ENCODE results near the gene CMTM7. TPM values are rescaled to one million over a fixed set of nuclear protein-coding genes. Genes with fewer than 3 reads are reported as not detected.
"Not testable (repeated sequence)": the region's sequence is repeated elsewhere in the genome, so short reads cannot be mapped to it uniquely, and the experiment has no call there.

Gene CMTM7
- total RNA-seq, 2 experiments from 2014 or later: 45.3 to 49.0 TPM

GRCh38 chr3:32454111-32454510 lies 62.5 kb downstream of the CMTM7 start:
- Mint-ChIP-seq H3K36me3 (peaks cover 21% of the 10 kb centered on the region), H3K27ac (peak overlapping the region; percentile 88), H3K4me1 (peaks cover 31% of the 10 kb centered on the region), H3K4me3 (no peak overlapping the region), H3K9me3 (no peaks in the 10 kb centered on the region), H3K27me3 (no peaks in the 10 kb centered on the region)
- ATAC-seq (ENCODE audit: low read depth): no peak
- DNase-seq: no peak
- POLR2A ChIA-PET: interaction anchor here (0.6 to 3.5 kb wide), 3 partner anchors 21 to 138 kb away, joined by 4 to 29 read pairs (median 5); no protein-coding TSS in a partner anchor

- H3K4me3 Mint-ChIP-seq: no peak overlapping the region
- DNase-seq: no peak
- H3K4me1 Mint-ChIP-seq: peaks cover 36% of the 10 kb centered on the region
- no peak for ATAC-seq (ENCODE audit: low read depth)
- H3K27me3 Mint-ChIP-seq: no peaks in the 10 kb centered on the region
- POLR2A ChIA-PET: interaction anchor here (0.9 to 3.5 kb wide), 3 partner anchors 19 to 41 kb away, joined by 3 to 29 read pairs (median 10); no protein-coding TSS in a partner anchor
- H3K9me3 Mint-ChIP-seq: no peaks in the 10 kb centered on the region
- peaks cover 18% of the 10 kb centered on the region for H3K36me3 Mint-ChIP-seq
- peak overlapping the region; percentile 88 for H3K27ac Mint-ChIP-seq
Measured at GRCh38 chr3:32454731-32455608, 63.3 kb downstream of the CMTM7 start.

DNA sequence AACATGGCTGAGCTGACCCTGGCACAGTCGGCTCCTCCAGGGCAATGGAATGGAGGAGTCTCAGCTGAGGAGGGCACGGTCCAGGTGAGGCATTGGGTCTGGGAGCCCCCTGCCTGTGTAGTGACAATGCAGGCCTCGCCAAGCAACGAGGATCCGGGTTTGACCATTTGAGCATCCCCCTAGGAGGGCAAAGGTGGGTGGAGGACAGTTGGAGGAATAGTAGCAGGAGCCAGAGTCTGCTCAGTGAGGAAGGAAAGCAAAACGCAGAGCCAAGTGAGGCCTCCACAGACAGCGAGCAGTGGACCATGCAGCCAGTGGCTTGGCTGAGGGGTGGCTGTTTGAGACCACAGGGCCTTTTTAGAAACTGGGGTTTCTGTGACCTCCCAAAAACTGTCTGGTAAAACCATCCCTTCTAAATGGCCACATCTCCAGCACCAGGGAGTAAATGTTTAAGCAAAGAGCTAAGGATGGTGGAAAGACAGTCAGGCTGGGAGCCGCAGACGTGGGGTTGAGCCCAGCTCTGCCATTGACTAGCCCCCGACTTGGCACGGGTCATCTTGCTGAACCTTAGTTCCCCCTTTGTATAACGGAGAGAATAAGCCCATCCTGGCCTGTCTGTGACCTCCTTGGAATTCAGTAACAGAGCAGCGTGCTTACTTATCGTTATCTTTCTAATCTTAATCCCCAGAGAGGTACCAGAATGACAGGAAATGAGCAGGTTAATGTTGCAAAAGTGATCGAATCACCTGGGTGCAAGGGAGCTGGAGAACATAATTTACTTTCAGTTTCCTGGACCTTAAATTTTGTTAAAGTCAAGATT lies 64.2 kb downstream of the CMTM7 start:
- H3K27me3 Mint-ChIP-seq: no peaks in the 10 kb centered on the region
- peak overlapping the region; percentile 88 for H3K27ac Mint-ChIP-seq
- POLR2A ChIA-PET: interaction anchor here (0.9 to 8.1 kb wide), 10 partner anchors 9 to 64 kb away, joined by 3 to 112 read pairs (median 6); partner anchors contain the start of gene CMTM7
- peak overlapping the region; percentile 58 for H3K4me3 Mint-ChIP-seq
- peaks cover 16% of the 10 kb centered on the region for H3K36me3 Mint-ChIP-seq
- H3K4me1 Mint-ChIP-seq: peaks cover 43% of the 10 kb centered on the region
- no peaks in the 10 kb centered on the region for H3K9me3 Mint-ChIP-seq
- DNase-seq (no peak), ATAC-seq (ENCODE audit: low read depth) (no peak)

GRCh38 chr3:32456429-32457130 lies 64.9 kb downstream of the CMTM7 start:
- peaks cover 46% of the 10 kb centered on the region for H3K4me1 Mint-ChIP-seq
- ATAC-seq (ENCODE audit: low read depth): no peak
- peaks cover 16% of the 10 kb centered on the region for H3K36me3 Mint-ChIP-seq
- peak overlapping the region; percentile 88 for H3K27ac Mint-ChIP-seq
- H3K9me3 Mint-ChIP-seq: no peaks in the 10 kb centered on the region
- no peak for DNase-seq
- H3K27me3 Mint-ChIP-seq: no peaks in the 10 kb centered on the region
- peak overlapping the region; percentile 58 for H3K4me3 Mint-ChIP-seq
- POLR2A ChIA-PET: interaction anchor here (1.0 to 8.1 kb wide), 9 partner anchors 10 to 65 kb away, joined by 3 to 112 read pairs (median 6); partner anchors contain the start of gene CMTM7

DNA sequence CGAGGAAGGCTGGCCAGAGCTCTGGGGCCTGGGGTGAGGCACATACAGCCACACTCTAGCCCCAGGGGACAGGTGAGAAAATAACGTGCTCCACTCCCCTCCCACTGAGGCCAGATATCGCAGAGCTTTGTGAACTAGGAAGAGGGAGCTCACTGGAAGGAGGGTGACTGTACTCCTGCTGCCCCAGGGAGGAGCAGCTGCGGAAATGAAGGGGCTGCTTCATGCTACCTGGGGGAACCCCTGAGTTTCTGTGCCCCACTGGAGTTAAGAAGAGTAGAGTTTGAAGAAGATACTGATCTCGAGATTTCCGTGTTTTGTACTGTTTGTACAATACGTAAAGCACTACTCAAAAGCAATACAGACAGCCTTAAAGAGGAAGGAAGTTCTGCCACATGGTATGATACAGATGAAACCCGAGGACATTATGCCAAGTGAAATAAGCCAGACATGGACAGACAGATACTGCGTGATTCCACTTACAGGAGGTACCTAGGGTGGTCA lies 66.4 kb downstream of the CMTM7 start:
- no peaks in the 10 kb centered on the region for H3K27me3 Mint-ChIP-seq
- peaks cover 10% of the 10 kb centered on the region for H3K36me3 Mint-ChIP-seq
- DNase-seq (peak; percentile 62), ATAC-seq (ENCODE audit: low read depth) (peak; percentile 51)
- H3K27ac Mint-ChIP-seq: peak overlapping the region; percentile 98
- no peaks in the 10 kb centered on the region for H3K9me3 Mint-ChIP-seq
- POLR2A ChIA-PET: interaction anchor here (0.6 to 8.1 kb wide), 6 partner anchors 14 to 43 kb away, joined by 3 to 112 read pairs (median 34); no protein-coding TSS in a partner anchor
- peak overlapping the region; percentile 85 for H3K4me3 Mint-ChIP-seq
- peaks cover 43% of the 10 kb centered on the region for H3K4me1 Mint-ChIP-seq

DNA sequence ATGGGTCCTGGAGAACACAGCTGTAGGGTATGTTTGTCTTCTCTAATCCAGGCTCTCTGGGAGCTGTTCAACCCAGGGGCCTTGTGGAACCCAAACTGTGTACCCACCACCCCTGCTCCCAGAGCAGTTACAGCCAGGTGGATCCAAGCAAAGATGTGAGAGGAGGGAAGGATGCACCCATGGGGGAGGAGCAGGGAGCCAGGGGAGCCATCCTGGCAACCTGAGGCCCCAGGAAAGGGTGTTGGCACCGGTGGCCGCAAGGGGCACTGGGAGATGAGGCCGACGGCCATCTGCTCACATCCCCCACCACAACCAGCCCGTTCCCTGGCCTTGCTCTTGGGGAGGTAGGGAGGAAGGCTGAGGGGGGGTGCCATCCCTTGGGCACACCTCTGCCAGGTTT lies 67.8 kb downstream of the CMTM7 start:
- Mint-ChIP-seq H3K27ac (no peak overlapping the region), H3K27me3 (no peaks in the 10 kb centered on the region), H3K36me3 (peaks cover 5% of the 10 kb centered on the region), H3K4me3 (peak overlapping the region; percentile 86), H3K4me1 (peaks cover 41% of the 10 kb centered on the region), H3K9me3 (no peaks in the 10 kb centered on the region)
- ATAC-seq (ENCODE audit: low read depth) (no peak), DNase-seq (peak; percentile 50)
- POLR2A ChIA-PET: interaction anchor here (1.1 to 8.1 kb wide), 11 partner anchors 20 to 69 kb away, joined by 3 to 112 read pairs (median 9); no protein-coding TSS in a partner anchor

GRCh38 chr3:32460031-32460749 lies 68.5 kb downstream of the CMTM7 start:
- Mint-ChIP-seq H3K27ac (no peak overlapping the region), H3K9me3 (no peaks in the 10 kb centered on the region), H3K36me3 (peaks cover 6% of the 10 kb centered on the region), H3K27me3 (no peaks in the 10 kb centered on the region), H3K4me1 (peaks cover 39% of the 10 kb centered on the region), H3K4me3 (peak overlapping the region; percentile 86)
- ATAC-seq (ENCODE audit: low read depth): peak; percentile 81
- POLR2A ChIA-PET: interaction anchor here (0.9 to 8.1 kb wide), 17 partner anchors 10 to 157 kb away, joined by 3 to 112 read pairs (median 6); no protein-coding TSS in a partner anchor
- peak; percentile 77 for DNase-seq

DNA sequence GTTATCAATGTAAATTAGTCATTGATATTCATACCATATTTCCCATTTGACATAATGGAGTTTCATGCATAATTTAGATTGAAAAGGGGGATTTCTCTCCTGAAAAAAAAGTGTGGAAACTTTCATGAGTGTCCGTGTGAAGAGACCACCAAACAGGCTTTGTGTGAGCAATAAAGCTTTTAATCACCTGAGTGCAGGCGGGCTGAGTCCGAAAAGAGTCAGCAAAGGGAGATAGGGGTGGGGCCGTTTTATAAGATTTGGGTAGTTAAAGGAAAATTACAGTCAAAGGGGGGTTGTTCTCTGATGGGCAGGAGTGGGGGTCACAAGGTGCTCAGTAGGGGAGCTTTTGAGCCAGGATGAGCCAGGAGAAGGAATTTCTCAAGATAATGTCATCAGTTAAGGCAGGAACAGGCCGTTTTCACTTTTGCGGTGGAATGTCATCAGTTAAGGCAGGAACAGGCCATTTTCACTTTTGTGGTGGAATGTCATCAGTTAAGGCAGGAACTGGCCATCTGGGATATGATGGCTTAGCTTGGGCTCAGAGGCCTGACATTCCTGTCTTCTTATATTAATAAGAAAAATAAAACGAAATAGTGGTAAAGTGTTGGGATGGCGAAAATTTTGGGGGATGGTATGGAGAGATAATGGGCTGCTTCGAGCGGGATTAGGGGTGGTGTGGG lies 69.3 kb downstream of the CMTM7 start:
- H3K27me3 Mint-ChIP-seq; ATAC-seq (ENCODE audit: low read depth); H3K27ac Mint-ChIP-seq; DNase-seq; H3K9me3 Mint-ChIP-seq: not testable (repeated sequence)
- Mint-ChIP-seq H3K4me3 (peak overlapping the region; percentile 86), H3K36me3 (peaks cover 12% of the 10 kb centered on the region), H3K4me1 (peaks cover 37% of the 10 kb centered on the region)
- POLR2A ChIA-PET: interaction anchor here (0.9 to 8.1 kb wide), 14 partner anchors 9 to 158 kb away, joined by 3 to 112 read pairs (median 7); no protein-coding TSS in a partner anchor

- not testable (repeated sequence) for ATAC-seq (ENCODE audit: low read depth); H3K27ac Mint-ChIP-seq; H3K9me3 Mint-ChIP-seq; DNase-seq; H3K27me3 Mint-ChIP-seq; H3K4me3 Mint-ChIP-seq
- POLR2A ChIA-PET: interaction anchor here (1.0 to 8.1 kb wide), 5 partner anchors 30 to 71 kb away, joined by 3 to 112 read pairs (median 23); partner anchors contain the start of gene CMTM7
- Mint-ChIP-seq H3K4me1 (peaks cover 32% of the 10 kb centered on the region), H3K36me3 (peaks cover 12% of the 10 kb centered on the region)
Measured at GRCh38 chr3:32462191-32462986, 70.7 kb downstream of the CMTM7 start.

- not testable (repeated sequence) for H3K27me3 Mint-ChIP-seq; H3K4me3 Mint-ChIP-seq; ATAC-seq (ENCODE audit: low read depth); H3K9me3 Mint-ChIP-seq; DNase-seq; H3K27ac Mint-ChIP-seq; H3K36me3 Mint-ChIP-seq
- POLR2A ChIA-PET: interaction anchor here (1.1 to 8.1 kb wide), 2 partner anchors 31 to 72 kb away, joined by 3 to 112 read pairs; partner anchors contain the start of gene CMTM7
- peaks cover 26% of the 10 kb centered on the region for H3K4me1 Mint-ChIP-seq
Measured at GRCh38 chr3:32463415-32463814, 71.8 kb downstream of the CMTM7 start.

DNA sequence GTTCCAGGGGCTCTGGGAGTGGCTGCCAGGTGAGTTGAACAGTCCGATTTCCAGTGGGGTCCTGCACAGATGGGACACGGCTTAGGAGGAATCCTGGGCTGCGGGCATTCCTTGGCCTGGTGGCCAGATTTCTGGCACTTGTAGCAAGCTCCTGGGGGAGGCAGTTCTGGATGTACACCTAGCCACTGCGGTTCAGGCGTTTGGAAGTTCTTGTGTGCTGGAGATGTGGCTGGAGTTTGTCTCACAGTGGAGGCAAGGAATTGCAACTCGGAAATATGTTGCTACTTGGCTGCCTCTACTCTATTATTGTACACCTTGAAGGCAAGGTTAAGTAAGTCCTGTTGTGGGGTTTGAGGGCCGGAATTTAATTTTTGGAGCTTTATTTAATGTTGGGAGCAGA lies 73.1 kb downstream of the CMTM7 start:
- H3K27ac Mint-ChIP-seq; H3K27me3 Mint-ChIP-seq; H3K4me3 Mint-ChIP-seq; POLR2A ChIA-PET; H3K9me3 Mint-ChIP-seq; ATAC-seq (ENCODE audit: low read depth); DNase-seq: not testable (repeated sequence)
- H3K36me3 Mint-ChIP-seq: peaks cover 13% of the 10 kb centered on the region
- peaks cover 29% of the 10 kb centered on the region for H3K4me1 Mint-ChIP-seq

All from activated naive CD8-positive, alpha-beta T cell treated with anti-CD3 and anti-CD28 coated beads, Interleukin-2, amount 10 ng/mL, durations not matched to agents 7 days and 5 days (primary cell).